ENCODE measurements around the gene TLR4. TPM values are rescaled to one million over a fixed set of nuclear protein-coding genes. Genes with fewer than 3 reads are reported as not detected.

Gene TLR4
- total RNA-seq, 1 experiment from 2014 or later = 0.07 TPM

- no CpG with 5 or more reads among the region's 1 CpG for WGBS (ENCODE audit: extremely low coverage, insufficient read length, low lambda C conversion rate)
- Histone ChIP-seq H3K56ac (ENCODE audit: insufficient read length, low read depth, low read length) (no peak overlapping the region), H2BK5ac (ENCODE audit: insufficient read length, low read length) (no peak overlapping the region), H2AK5ac (ENCODE audit: insufficient read length, low read length) (no peak overlapping the region), H3K4ac (ENCODE audit: low read depth, low read length) (no peak overlapping the region), H3K23ac (ENCODE audit: insufficient read length, low read depth, low read length) (no peak overlapping the region), H2BK15ac (ENCODE audit: low read depth, low read length) (no peak overlapping the region), H3K4me1 (ENCODE audit: insufficient read depth, low read length) (no peaks in the 10 kb centered on the region; the same call in 1 of the 2 replicates), H3K79me1 (ENCODE audit: insufficient read depth, low read depth, low read length, poor library complexity, severe bottlenecking) (no peaks in the 10 kb centered on the region), H4K20me1 (ENCODE audit: control insufficient read depth, insufficient read depth, insufficient read length) (no peaks in the 10 kb centered on the region), H2BK20ac (ENCODE audit: low read depth, low read length, poor library complexity, severe bottlenecking) (no peak overlapping the region), H3K18ac (ENCODE audit: insufficient read length, low read depth, low read length) (no peak overlapping the region), H4K8ac (replicated peaks; ENCODE audit: insufficient read length, low read depth, low read length) (no peak overlapping the region), H3K27me3 (ENCODE audit: insufficient read depth, low read length) (no peaks in the 10 kb centered on the region), H4K91ac (ENCODE audit: insufficient read length, low read depth, low read length) (no peak overlapping the region), H3K79me2 (ENCODE audit: insufficient read depth, low read length) (no peaks in the 10 kb centered on the region), H3K4me2 (ENCODE audit: insufficient read depth, insufficient read length, low read length) (no peak overlapping the region), H2BK12ac (ENCODE audit: insufficient read length, low read depth, low read length) (no peak overlapping the region), H3K23me2 (ENCODE audit: insufficient read length, low read depth, low read length, poor library complexity, severe bottlenecking) (no peaks in the 10 kb centered on the region), H3K14ac (ENCODE audit: insufficient read depth, low read length) (no peak overlapping the region), H4K5ac (ENCODE audit: insufficient read length, low read depth, low read length) (no peak overlapping the region), H2AFZ (ENCODE audit: low read length) (no peak overlapping the region), H2BK120ac (ENCODE audit: low read depth, low read length, poor library complexity, severe bottlenecking) (no peak overlapping the region), H3K9me3 (ENCODE audit: control insufficient read depth, low read depth, low read length) (no peaks in the 10 kb centered on the region), H3T11ph (ENCODE audit: low read length) (no peak overlapping the region), H3K27ac (ENCODE audit: insufficient read length, low read depth, low read length) (no peak overlapping the region), H3K9ac (ENCODE audit: extremely low read depth, insufficient read length, low read length) (no peak overlapping the region)
- Mint-ChIP-seq H3K36me3 (ENCODE audit: insufficient read depth in 1 of 3, low read depth in 3 of 3) (no peaks in the 10 kb centered on the region), H3K4me1 (peaks cover 10 to 14% of the 10 kb centered on the region in 2 experiments; a peak in 3 of 4 replicates), H3K9me3 (no peaks in the 10 kb centered on the region), H3K27ac (peak overlapping the region in 1 of 3 experiments; percentile 17; a peak in 1 of 7 replicates), H3K4me3 (no peak overlapping the region), H3K27me3 (ENCODE audit: low read depth) (no peaks in the 10 kb centered on the region)
- no peak for DNase-seq
- TF ChIP-seq CTCF (conservative IDR thresholded peaks at IDR 0.05) = no peak
Measured at GRCh38 chr9:117704597-117704996, 394 bp downstream of the TLR4 start.
